HG02938 (cell line): ENCODE results near the gene RTL10.

Experiments
- ATAC-seq: cut with Tn5 transposase; IDR thresholded peaks from one replicate; pipeline ENCODE4 v1.9.1; 2021; ENCODE audit warnings: mild to moderate bottlenecking, moderate library complexity; ENCODE audit not compliant: unreplicated experiment

Gene RTL10

GRCh38 chr22:19877626-19878339 is 23.1 kb upstream of the RTL10 start:
- ATAC-seq = no peak

GRCh38 chr22:19876941-19877625 is 22.4 kb upstream of the RTL10 start:
- no peak for ATAC-seq

GRCh38 chr22:19876314-19876940 is 21.8 kb upstream of the RTL10 start:
- ATAC-seq = no peak

- ATAC-seq = no peak
Observed at GRCh38 chr22:19875531-19876313, 21.0 kb upstream of the RTL10 start.

- no peak for ATAC-seq
Observed at GRCh38 chr22:19875061-19875530, 20.4 kb upstream of the RTL10 start.

GRCh38 chr22:19874307-19875060 is 19.8 kb upstream of the RTL10 start:
- no peak for ATAC-seq

GRCh38 chr22:19873960-19874306 is 19.3 kb upstream of the RTL10 start:
- no peak for ATAC-seq

- no peak for ATAC-seq
Observed at GRCh38 chr22:19873138-19873959, 18.7 kb upstream of the RTL10 start.

GRCh38 chr22:19872779-19873137 is 18.1 kb upstream of the RTL10 start:
- no peak for ATAC-seq

GRCh38 chr22:19871845-19872778 is 17.4 kb upstream of the RTL10 start:
- no peak for ATAC-seq

GRCh38 chr22:19871023-19871844 is 16.6 kb upstream of the RTL10 start:
- ATAC-seq = no peak

- no peak for ATAC-seq
Observed at GRCh38 chr22:19870153-19871022, 15.7 kb upstream of the RTL10 start.

- ATAC-seq = no peak
Observed at GRCh38 chr22:19869497-19870152, 15.0 kb upstream of the RTL10 start.

- ATAC-seq = no peak
Observed at GRCh38 chr22:19868773-19869471, 14.2 kb upstream of the RTL10 start.

GRCh38 chr22:19868333-19868732 is 13.7 kb upstream of the RTL10 start:
- no peak for ATAC-seq

- ATAC-seq = no peak
Observed at GRCh38 chr22:19867617-19868016, 12.9 kb upstream of the RTL10 start.
